ENCODE data around the gene CAMTA1.

DNA sequence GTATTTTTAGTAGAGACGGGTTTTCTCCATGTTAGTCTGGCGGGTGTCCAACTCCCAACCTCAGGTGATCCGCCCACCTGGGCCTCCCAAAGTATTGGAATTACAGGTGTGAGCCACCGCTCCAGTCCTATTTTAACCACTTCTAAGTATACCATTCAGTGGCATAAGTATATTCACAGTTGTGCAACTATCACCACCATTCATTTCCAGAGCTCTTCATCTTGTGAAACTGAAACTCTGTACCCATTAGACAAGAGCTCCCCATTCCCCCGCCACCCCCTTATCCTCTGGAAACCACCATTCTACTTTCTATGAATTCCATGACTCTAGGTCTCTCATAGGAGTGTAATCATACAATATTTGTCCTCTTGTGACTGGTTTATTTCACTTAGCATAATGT is 40.2 kb upstream of the CAMTA1 start:
- TF ChIP-seq, protein P1, sequence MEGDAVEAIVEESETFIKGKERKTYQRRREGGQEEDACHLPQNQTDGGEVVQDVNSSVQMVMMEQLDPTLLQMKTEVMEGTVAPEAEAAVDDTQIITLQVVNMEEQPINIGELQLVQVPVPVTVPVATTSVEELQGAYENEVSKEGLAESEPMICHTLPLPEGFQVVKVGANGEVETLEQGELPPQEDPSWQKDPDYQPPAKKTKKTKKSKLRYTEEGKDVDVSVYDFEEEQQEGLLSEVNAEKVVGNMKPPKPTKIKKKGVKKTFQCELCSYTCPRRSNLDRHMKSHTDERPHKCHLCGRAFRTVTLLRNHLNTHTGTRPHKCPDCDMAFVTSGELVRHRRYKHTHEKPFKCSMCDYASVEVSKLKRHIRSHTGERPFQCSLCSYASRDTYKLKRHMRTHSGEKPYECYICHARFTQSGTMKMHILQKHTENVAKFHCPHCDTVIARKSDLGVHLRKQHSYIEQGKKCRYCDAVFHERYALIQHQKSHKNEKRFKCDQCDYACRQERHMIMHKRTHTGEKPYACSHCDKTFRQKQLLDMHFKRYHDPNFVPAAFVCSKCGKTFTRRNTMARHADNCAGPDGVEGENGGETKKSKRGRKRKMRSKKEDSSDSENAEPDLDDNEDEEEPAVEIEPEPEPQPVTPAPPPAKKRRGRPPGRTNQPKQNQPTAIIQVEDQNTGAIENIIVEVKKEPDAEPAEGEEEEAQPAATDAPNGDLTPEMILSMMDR (conservative IDR thresholded peaks at IDR 0.05; ENCODE audit: low read depth, low read length), result no peak
- no peak for TF ChIP-seq EZH2 (IDR thresholded peaks at IDR 0.05; ENCODE audit: borderline replicate concordance, low read depth, low read length, poor library complexity, severe bottlenecking)

All from A673 (cell line).